GM18861 (cell line): ENCODE data around the gene DNAH14.
A peak's percentile ranks its signal among the peaks of the same experiment; 100 is the strongest.
"Not testable (repeated sequence)": the region's sequence is repeated elsewhere in the genome, so short reads cannot be mapped to it uniquely, and the experiment has no call there.

Source experiments
- ATAC-seq: cut with Tn5 transposase; IDR thresholded peaks from one replicate; pipeline ENCODE4 v1.9.1; 2021; ENCODE audit not compliant: unreplicated experiment

The DNAH14 gene

GRCh38 chr1:225242611-225243010 lies 313.1 kb downstream of the DNAH14 start:
- no peak for ATAC-seq

GRCh38 chr1:225250432-225250831 lies 321.0 kb downstream of the DNAH14 start:
- ATAC-seq: peak; percentile 96

- no peak for ATAC-seq
Measured at GRCh38 chr1:225253173-225253572, 323.7 kb downstream of the DNAH14 start.

GRCh38 chr1:225253784-225254183 lies 324.3 kb downstream of the DNAH14 start:
- no peak for ATAC-seq

DNA sequence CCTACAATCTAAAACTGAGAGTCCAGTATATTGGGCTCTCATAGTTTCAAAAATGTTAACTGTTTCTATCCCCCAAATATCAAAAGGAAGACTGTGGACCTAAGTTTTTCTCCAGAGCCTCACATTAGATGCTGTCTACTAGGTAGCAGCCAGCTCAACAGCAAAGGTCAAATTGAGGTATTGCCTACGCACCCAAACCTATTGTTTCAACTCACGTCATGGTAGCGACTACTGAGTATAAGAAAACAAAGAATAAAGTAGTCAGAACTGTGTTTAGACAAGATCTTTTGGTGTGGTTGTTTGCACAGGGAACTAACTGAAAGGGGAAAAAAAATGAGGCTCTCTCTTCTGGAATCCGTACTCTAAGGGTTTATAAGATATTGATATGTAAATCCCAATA lies 325.2 kb downstream of the DNAH14 start:
- ATAC-seq: no peak

GRCh38 chr1:225257081-225257480 lies 327.6 kb downstream of the DNAH14 start:
- ATAC-seq: no peak

DNA sequence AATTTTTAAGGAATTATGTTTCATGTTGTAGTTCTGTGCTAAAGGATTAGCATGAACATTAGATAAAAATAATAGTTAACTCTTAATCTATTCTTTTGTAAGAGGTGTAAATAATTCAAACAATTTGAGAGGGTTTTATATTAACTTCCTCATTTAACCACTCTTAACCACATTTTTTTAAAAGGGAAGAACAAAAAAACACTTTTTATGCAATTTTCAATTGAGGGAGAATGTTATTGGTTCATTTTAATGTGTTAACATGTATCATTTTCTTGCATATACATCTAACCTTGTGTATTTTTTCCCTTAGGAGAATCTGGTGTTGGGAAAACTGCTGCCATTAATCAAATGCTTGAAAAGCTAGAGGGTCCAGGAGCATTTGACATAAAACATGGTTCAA lies 329.3 kb downstream of the DNAH14 start:
- ATAC-seq: no peak

GRCh38 chr1:225259542-225259941 lies 330.1 kb downstream of the DNAH14 start:
- no peak for ATAC-seq

- ATAC-seq: no peak
Measured at GRCh38 chr1:225260319-225260718, 330.8 kb downstream of the DNAH14 start.

DNA sequence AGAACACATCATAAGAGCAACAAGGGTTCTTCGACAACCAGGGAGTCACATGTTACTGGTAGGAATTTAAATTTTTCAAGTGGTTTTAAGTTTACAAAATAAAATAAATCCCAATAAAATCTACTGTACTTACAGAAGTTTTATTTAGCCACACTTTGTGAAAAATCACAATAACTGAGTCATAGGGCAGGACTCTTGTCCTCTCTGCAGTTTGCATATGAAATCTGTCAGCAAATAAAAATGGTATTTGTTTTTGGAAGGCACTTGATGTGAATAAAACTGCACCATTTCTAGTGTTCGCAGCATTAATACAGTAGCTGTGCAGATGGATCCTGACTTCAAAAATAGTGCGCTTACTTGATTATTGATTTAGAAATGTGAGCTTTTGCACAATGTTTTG lies 348.0 kb downstream of the DNAH14 start:
- no peak for ATAC-seq

GRCh38 chr1:225280563-225280962 lies 351.1 kb downstream of the DNAH14 start:
- ATAC-seq: no peak

GRCh38 chr1:225290244-225290643 lies 360.8 kb downstream of the DNAH14 start:
- no peak for ATAC-seq

DNA sequence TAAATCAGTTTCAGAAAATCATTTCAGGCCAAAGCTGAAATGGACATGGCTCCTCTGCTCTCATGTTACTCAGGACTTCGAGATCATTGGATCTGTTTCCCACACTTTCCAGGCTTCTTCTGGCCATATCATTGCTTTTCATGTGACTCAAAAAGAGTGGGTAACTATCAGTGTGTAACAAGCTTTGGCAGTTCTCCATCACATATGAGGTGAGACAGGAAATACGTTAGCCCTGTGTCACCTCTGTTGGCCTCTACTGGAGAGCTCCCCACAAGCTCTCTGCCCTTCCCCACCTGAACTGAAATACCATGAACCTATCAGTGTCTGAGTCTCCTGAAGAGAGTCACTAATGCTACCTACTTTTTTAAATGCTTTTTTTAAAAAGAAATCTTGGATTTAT lies 370.1 kb downstream of the DNAH14 start:
- no peak for ATAC-seq

DNA sequence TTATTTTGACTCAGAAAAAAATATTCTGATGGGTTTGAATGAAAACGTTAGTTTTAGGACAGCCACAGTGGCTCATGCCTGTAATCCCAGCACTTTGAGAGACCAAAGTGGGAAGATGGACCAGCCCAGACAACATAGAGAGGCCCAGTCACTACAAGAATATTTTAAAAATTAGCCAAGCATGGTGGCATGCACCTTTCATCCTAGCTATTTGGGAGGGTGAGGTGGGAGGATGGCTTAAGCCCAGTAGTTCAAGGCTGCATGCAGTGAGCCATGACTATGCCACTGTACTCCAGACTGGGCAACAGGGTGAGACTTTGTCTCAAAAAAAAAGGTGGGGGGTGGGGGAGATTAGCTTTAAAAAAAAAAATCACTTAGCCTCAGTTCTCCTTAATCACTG lies 370.9 kb downstream of the DNAH14 start:
- ATAC-seq: no peak

DNA sequence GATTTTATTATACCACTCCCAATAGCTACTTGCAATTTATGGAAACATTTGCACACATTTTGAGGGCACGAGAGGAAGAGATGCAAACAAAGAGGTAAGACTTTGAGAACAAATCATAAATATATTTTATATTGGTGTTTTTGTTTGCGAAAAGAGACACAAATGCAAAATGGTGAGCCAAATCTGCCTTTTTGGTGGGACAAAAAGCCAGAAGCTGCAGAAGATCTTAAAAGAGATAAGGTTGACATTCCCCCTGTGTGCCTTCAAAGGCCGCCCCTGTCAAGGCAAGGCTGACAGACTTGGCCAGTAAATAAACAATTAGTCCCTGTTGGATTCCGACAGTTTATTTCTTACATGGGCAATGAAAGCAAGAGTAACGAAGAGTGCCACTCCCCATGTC lies 375.5 kb downstream of the DNAH14 start:
- ATAC-seq: no peak

DNA sequence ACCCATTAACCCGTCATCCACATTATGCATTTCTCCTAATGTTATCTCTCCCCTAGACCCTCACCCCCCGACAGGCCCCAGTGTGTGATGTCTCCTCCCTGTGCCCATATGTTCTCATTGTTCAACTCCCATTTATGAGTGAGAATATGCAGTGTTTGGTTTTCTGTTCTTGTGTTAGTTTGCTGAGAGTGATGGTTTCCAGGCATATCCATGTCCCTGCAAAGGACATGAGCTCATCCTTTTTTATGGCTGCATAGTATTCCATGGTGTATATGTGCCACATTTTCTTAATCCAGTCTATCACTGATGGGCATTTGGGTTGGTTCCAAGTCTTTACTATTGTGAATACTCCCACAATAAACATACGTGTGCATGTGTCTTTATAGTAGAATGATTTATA lies 381.1 kb downstream of the DNAH14 start:
- not testable (repeated sequence) for ATAC-seq

- ATAC-seq: peak; percentile 91
Measured at GRCh38 chr1:225318706-225319575, 389.5 kb downstream of the DNAH14 start.

DNA sequence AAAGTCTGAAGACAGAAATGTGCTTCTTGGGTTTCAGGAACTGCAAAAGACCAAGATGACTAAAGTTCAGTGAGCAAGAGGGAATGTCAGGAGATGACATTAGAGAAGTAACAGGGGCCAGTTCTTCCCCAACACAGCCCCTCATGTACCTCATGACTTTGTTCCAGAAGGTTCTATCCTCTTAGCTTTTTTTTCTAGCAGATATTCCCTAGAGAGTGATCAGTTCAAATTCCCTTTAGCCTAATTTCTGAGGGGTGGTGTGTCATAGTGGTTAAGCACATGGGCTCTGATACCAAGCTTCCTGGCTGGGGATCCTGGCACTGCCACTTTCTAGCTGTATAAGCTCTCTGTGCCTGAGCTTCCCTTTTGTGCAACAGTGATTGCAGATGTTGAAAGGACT lies 390.4 kb downstream of the DNAH14 start:
- no peak for ATAC-seq

- ATAC-seq: no peak
Measured at GRCh38 chr1:225321784-225322183, 392.3 kb downstream of the DNAH14 start.

DNA sequence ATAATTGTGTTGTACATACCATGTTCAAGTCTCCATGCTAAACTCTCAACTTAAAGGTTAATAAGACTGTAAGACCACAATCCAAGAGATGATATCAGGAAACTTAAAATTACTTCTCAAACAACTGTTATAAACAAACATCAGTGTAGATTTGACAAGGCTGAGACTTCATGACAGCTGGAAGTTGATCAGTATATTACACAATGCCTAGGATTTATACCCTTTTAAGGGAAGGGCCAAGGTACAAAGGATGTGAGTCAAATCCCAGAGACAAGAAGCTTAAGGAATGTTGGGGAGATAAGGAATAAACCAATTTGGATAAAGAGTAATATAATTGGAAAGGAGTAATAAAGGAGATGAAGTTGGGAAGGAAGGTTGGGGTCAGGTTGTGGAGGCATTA lies 399.6 kb downstream of the DNAH14 start:
- ATAC-seq: no peak

DNA sequence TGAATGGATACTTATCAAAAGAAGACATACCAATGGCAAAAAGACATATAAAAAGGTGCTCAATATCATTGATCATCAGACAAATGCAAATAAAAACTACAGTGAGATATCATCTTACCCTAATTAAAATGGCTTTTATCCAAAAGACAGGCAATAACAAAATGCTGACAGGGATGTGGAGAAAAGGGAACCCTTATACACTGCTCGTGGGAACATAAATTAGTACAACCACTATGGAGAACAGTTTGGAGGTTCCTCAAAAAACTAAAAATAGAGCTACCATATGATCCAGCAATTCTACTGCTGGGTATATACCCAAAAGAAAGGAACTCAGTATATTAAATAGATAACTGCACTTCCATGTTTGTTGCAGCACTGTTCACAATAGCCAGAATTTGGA lies 400.5 kb downstream of the DNAH14 start:
- ATAC-seq: not testable (repeated sequence)

DNA sequence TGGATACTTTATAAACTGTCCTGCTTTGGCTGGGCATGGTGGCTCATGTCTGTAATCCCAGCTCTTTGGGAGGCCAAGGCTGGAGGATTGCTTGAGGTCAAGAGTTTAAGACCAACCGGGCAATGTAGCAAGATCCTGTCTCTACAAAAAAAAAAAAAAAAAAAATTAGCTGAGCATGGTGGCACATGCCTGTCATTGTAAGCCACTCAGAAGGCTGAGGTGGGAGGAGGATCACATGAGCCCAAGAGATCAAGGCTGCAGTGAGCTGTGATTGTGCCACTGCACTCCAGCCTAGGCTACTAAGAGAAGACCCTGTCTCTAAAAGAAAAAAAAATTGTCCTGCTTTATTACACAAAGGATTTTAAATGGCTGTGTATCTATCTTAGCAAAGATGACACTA lies 403.2 kb downstream of the DNAH14 start:
- ATAC-seq: no peak
